ENCODE data around the gene DCTN3.

GRCh38 chr9:34568774-34569173, 51.5 kb downstream of the DCTN3 start:
- TF ChIP-seq GATA2 (IDR thresholded peaks at IDR 0.05; ENCODE audit: low read depth, low read length): no peak
- TF ChIP-seq GATA3 (IDR thresholded peaks at IDR 0.05; ENCODE audit: low read depth, low read length): no peak
